ENCODE measurements around the gene STKLD1. TPM values are rescaled to one million over a fixed set of nuclear protein-coding genes. Genes with fewer than 3 reads are reported as not detected.

Gene STKLD1
- total RNA-seq, 1 experiment from 2014 or later, result 0.94 TPM

GRCh38 chr9:133393399-133393798, 17.2 kb downstream of the STKLD1 start:
- CTCF ChIA-PET, result no interaction called here
- H3K27me3 Mint-ChIP-seq (ENCODE audit: unreplicated experiment), result peaks cover 64% of the 10 kb centered on the region
- no peak for DNase-seq
- no TSS peak for BruUV-seq (replicated peaks)
- H3K4me3 Mint-ChIP-seq (ENCODE audit: low read depth, unreplicated experiment), result no peak overlapping the region
- H3K27ac Mint-ChIP-seq (ENCODE audit: unreplicated experiment), result no peak overlapping the region
- no peaks in the 10 kb centered on the region for H3K9me3 Mint-ChIP-seq (ENCODE audit: low read depth, unreplicated experiment)
- H3K36me3 Mint-ChIP-seq (ENCODE audit: insufficient read depth, unreplicated experiment), result no peaks in the 10 kb centered on the region
- intact Hi-C loops (cut with micrococcal nuclease; ENCODE audit: unreplicated experiment), result no loop called here
- TF ChIP-seq CTCF (IDR thresholded peaks at IDR 0.05; ENCODE audit: unreplicated experiment), result no peak
- no peaks in the 10 kb centered on the region for H3K4me1 Mint-ChIP-seq (ENCODE audit: low read depth, unreplicated experiment)

DNA sequence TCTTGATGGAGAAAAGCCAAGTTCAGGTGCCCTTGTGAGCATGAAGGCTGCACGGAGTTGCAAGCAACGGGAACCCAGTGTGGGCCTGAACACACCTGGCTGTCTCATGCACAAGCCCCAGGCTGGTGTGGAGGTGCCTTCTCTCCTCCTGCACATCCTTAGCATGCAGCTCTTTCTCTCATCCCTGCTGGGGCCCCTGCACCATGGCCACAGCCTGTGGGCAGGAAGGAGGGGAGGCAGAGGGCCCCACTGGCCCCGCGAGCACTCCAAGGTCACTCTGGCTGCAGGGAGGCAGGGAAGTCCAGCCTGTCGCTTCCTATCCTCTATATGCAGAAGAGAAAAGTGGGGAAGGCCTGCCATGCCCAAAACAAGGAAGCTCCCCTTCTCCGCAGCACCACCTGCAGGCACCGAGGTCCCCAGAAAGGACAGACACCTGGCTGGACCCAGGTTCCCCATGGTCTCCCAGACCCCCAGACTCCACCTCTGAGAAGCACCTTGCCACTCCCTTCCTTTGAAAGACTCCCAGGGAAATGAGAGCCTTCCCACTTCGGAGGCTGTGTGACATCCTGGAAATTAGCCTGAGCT, 18.6 kb downstream of the STKLD1 start:
- H3K36me3 Mint-ChIP-seq (ENCODE audit: insufficient read depth, unreplicated experiment), result no peaks in the 10 kb centered on the region
- CTCF ChIA-PET, result no interaction called here
- H3K27ac Mint-ChIP-seq (ENCODE audit: unreplicated experiment), result no peak overlapping the region
- no peaks in the 10 kb centered on the region for H3K9me3 Mint-ChIP-seq (ENCODE audit: low read depth, unreplicated experiment)
- no peak for TF ChIP-seq CTCF (IDR thresholded peaks at IDR 0.05; ENCODE audit: unreplicated experiment)
- no peaks in the 10 kb centered on the region for H3K4me1 Mint-ChIP-seq (ENCODE audit: low read depth, unreplicated experiment)
- H3K27me3 Mint-ChIP-seq (ENCODE audit: unreplicated experiment), result peaks cover 56% of the 10 kb centered on the region
- BruUV-seq (replicated peaks), result no TSS peak
- intact Hi-C loops (cut with micrococcal nuclease; ENCODE audit: unreplicated experiment), result no loop called here
- DNase-seq, result no peak
- no peak overlapping the region for H3K4me3 Mint-ChIP-seq (ENCODE audit: low read depth, unreplicated experiment)

DNA sequence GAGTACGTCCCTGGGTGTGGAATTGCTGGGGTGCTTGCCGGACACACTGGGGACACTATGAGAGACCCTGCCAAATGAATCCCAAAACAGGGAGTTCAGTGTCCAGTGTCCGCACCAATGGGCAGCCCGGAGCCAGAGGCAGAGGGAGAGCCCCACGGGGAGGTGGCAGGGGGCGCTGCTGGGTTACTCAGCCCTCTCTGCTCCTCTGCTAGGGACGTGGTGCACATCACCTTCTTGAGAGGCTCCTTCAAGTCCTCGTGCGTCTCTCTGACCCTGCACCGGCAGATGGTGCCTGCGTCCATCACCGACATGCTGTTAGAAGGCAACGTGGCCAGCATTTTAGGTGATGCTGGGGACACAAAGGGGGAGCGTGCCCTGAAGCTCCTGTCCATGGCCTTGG, 20.8 kb downstream of the STKLD1 start:
- TF ChIP-seq CTCF (IDR thresholded peaks at IDR 0.05; ENCODE audit: unreplicated experiment), result no peak
- Mint-ChIP-seq H3K36me3 (ENCODE audit: insufficient read depth, unreplicated experiment) (peaks cover 5% of the 10 kb centered on the region), H3K27ac (ENCODE audit: unreplicated experiment) (no peak overlapping the region), H3K4me1 (ENCODE audit: low read depth, unreplicated experiment) (no peaks in the 10 kb centered on the region), H3K9me3 (ENCODE audit: low read depth, unreplicated experiment) (no peaks in the 10 kb centered on the region), H3K27me3 (ENCODE audit: unreplicated experiment) (peaks cover 39% of the 10 kb centered on the region), H3K4me3 (ENCODE audit: low read depth, unreplicated experiment) (no peak overlapping the region)
- no TSS peak for BruUV-seq (replicated peaks)
- CTCF ChIA-PET, result no interaction called here
- intact Hi-C loops (cut with micrococcal nuclease; ENCODE audit: unreplicated experiment), result no loop called here
- no peak for DNase-seq

- Mint-ChIP-seq H3K9me3 (ENCODE audit: low read depth, unreplicated experiment) (no peaks in the 10 kb centered on the region), H3K27ac (ENCODE audit: unreplicated experiment) (no peak overlapping the region), H3K27me3 (ENCODE audit: unreplicated experiment) (peaks cover 39% of the 10 kb centered on the region), H3K4me3 (ENCODE audit: low read depth, unreplicated experiment) (no peak overlapping the region), H3K36me3 (ENCODE audit: insufficient read depth, unreplicated experiment) (peaks cover 5% of the 10 kb centered on the region), H3K4me1 (ENCODE audit: low read depth, unreplicated experiment) (no peaks in the 10 kb centered on the region)
- no peak for TF ChIP-seq CTCF (IDR thresholded peaks at IDR 0.05; ENCODE audit: unreplicated experiment)
- DNase-seq, result no peak
- CTCF ChIA-PET, result no interaction called here
- intact Hi-C loops (cut with micrococcal nuclease; ENCODE audit: unreplicated experiment), result no loop called here
- no TSS peak for BruUV-seq (replicated peaks)
These were observed 21.2 kb downstream of the STKLD1 start for GRCh38 chr9:133397370-133397769.

Data from Calu3 (cell line).